ENCODE results near the gene ELMO1.
A peak's percentile ranks its signal among the peaks of the same experiment; 100 is the strongest.

The ELMO1 gene

GRCh38 chr7:37427276-37427940, 21.3 kb downstream of the ELMO1 start:
- TF ChIP-seq MYC (IDR thresholded peaks at IDR 0.05; ENCODE audit: low read depth, low read length), result no peak
- no peak for TF ChIP-seq POLR2A (IDR thresholded peaks at IDR 0.05; ENCODE audit: extremely low read depth, insufficient read length)
- no peak for TF ChIP-seq CTCF (IDR thresholded peaks at IDR 0.05; ENCODE audit: low read depth, low read length)
- H3K4me3 ChIP-seq (ENCODE audit: low read depth, low read length), result no peak overlapping the region

GRCh38 chr7:37425498-37425897, 23.2 kb downstream of the ELMO1 start:
- TF ChIP-seq POLR2A (IDR thresholded peaks at IDR 0.05; ENCODE audit: extremely low read depth, insufficient read length) (no peak), CTCF (IDR thresholded peaks at IDR 0.05; ENCODE audit: low read depth, low read length) (no peak), MAX (IDR thresholded peaks at IDR 0.05; ENCODE audit: low read depth, low read length) (no peak), MYC (IDR thresholded peaks at IDR 0.05; ENCODE audit: low read depth, low read length) (no peak)
- no peak overlapping the region for H3K4me3 ChIP-seq (ENCODE audit: low read depth, low read length)
- peak; percentile 66 for DNase-seq (ENCODE audit: low read depth)

More at GRCh38 chr7:37427276-37427940, 21.3 kb downstream of the ELMO1 start:
- no peak for DNase-seq (ENCODE audit: low read depth)

- H3K4me3 ChIP-seq (ENCODE audit: low read depth, low read length), result no peak overlapping the region
- TF ChIP-seq CTCF (IDR thresholded peaks at IDR 0.05; ENCODE audit: low read depth, low read length), result no peak
- no peak for TF ChIP-seq MYC (IDR thresholded peaks at IDR 0.05; ENCODE audit: low read depth, low read length)
- TF ChIP-seq MAX (IDR thresholded peaks at IDR 0.05; ENCODE audit: low read depth, low read length), result no peak
- no peak for TF ChIP-seq POLR2A (IDR thresholded peaks at IDR 0.05; ENCODE audit: extremely low read depth, insufficient read length)
- no peak for DNase-seq (ENCODE audit: low read depth)
Observed at GRCh38 chr7:37424995-37425394, 23.7 kb downstream of the ELMO1 start.

- no peak for DNase-seq (ENCODE audit: low read depth)
- TF ChIP-seq CTCF (IDR thresholded peaks at IDR 0.05; ENCODE audit: low read depth, low read length) (no peak), MYC (IDR thresholded peaks at IDR 0.05; ENCODE audit: low read depth, low read length) (no peak)
- no peak overlapping the region for H3K4me3 ChIP-seq (ENCODE audit: low read depth, low read length)
Observed at GRCh38 chr7:37424521-37424920, 24.1 kb downstream of the ELMO1 start.

GRCh38 chr7:37421861-37422500, 26.7 kb downstream of the ELMO1 start:
- no peak for TF ChIP-seq CTCF (IDR thresholded peaks at IDR 0.05; ENCODE audit: low read depth, low read length)
- TF ChIP-seq MAX (IDR thresholded peaks at IDR 0.05; ENCODE audit: low read depth, low read length), result no peak
- no peak for TF ChIP-seq MYC (IDR thresholded peaks at IDR 0.05; ENCODE audit: low read depth, low read length)
- no peak for TF ChIP-seq POLR2A (IDR thresholded peaks at IDR 0.05; ENCODE audit: extremely low read depth, insufficient read length)
- DNase-seq (ENCODE audit: low read depth), result no peak

More at GRCh38 chr7:37421861-37422500, 26.7 kb downstream of the ELMO1 start:
- no peak overlapping the region for H3K4me3 ChIP-seq (ENCODE audit: low read depth, low read length)

All from NB4 (cell line).